GM19455 (cell line): ENCODE measurements around the gene DHRS1.
A peak's percentile ranks its signal among the peaks of the same experiment; 100 is the strongest.

Source experiments
- ATAC-seq: cut with Tn5 transposase; IDR thresholded peaks from one replicate; pipeline ENCODE4 v1.9.1; 2021; ENCODE audit not compliant: unreplicated experiment

Gene DHRS1

DNA sequence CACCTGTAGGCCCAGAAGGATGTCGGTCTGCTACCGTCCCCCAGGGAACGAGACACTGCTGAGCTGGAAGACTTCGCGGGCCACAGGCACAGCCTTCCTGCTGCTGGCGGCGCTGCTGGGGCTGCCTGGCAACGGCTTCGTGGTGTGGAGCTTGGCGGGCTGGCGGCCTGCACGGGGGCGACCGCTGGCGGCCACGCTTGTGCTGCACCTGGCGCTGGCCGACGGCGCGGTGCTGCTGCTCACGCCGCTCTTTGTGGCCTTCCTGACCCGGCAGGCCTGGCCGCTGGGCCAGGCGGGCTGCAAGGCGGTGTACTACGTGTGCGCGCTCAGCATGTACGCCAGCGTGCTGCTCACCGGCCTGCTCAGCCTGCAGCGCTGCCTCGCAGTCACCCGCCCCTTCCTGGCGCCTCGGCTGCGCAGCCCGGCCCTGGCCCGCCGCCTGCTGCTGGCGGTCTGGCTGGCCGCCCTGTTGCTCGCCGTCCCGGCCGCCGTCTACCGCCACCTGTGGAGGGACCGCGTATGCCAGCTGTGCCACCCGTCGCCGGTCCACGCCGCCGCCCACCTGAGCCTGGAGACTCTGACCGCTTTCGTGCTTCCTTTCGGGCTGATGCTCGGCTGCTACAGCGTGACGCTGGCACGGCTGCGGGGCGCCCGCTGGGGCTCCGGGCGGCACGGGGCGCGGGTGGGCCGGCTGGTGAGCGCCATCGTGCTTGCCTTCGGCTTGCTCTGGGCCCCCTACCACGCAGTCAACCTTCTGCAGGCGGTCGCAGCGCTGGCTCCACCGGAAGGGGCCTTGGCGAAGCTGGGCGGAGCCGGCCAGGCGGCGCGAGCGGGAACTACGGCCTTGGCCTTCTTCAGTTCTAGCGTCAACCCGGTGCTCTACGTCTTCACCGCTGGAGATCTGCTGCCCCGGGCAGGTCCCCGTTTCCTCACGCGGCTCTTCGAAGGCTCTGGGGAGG lies 11.3 kb upstream of the DHRS1 start, which contains the start of gene LTB4R:
TSS of gene LTB4R (plus strand) at position 857 of the 959 bp plus-strand sequence. CDS start 4,150 bp downstream, outside the sequence.
- ATAC-seq = peak; percentile 56

DNA sequence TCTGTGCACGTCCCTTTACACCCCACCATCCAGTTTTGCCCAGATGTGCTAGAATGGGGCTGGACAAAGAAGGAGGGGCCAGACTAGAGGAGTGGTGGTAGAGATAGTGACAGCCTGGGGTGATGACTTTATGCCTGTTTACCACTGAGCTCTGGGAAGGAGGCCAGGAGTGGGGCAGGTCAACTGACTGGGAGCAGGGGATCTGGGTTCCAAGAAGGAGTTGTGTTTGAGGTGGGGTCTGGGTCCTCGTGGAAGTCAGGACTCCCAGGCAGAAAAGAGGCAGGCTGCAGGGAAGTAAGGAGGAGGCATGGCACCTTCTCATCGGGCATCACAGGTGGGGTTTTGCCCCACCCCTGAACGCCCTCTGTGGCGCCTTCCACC lies 10.7 kb upstream of the DHRS1 start:
- ATAC-seq = no peak

GRCh38 chr14:24309538-24310264 lies 10.1 kb upstream of the DHRS1 start, which contains the start of gene LTB4R2:
TSS of gene LTB4R2 (plus strand) at chr14:24310140. CDS start at chr14:24310665, 525 bp downstream.
- ATAC-seq = no peak

DNA sequence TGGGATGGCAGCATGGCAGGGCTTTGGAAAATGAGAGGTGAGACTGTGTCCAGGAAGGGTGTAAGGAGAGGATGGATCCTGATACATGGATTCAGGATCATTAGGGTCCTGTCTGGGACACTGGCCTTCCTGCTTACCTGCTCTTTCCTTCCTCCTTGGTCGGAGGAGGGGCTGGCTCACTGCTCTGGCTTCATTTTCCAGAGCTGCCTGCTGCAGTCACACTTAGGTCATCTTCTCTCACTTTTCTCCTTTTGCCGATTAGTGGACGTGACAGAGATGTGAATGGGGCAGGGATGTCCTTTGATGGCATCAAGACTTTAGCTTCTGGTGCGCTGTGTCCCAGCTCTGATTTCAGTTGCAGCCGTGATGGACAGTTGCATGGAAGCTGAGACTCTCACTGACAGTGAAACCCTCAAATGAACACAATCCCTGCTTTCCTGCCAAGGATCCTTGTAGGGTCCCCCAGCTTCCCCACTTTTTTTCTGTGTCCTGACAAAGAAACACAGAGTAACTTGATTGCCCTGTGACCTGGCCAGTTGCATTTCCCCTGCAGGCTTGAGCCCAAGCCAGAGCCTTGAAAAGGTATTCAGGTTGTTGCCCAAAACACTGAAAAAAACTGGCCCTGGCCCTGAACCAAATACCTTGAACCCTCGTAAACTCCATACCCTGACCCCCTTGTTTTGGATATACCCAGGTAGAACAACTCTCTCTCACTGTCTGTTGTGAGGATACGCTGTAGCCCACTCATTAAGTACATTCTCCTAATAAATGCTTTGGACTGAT lies 9.0 kb upstream of the DHRS1 start:
- no peak for ATAC-seq

- ATAC-seq = no peak
These were observed 8.2 kb upstream of the DHRS1 start, which contains the start of gene CIDEB for GRCh38 chr14:24307575-24308341. TSS of gene CIDEB (minus strand) at chr14:24307977. CDS start at chr14:24307858, 119 bp downstream.

- no peak for ATAC-seq
These were observed 7.6 kb upstream of the DHRS1 start for GRCh38 chr14:24307156-24307574.

DNA sequence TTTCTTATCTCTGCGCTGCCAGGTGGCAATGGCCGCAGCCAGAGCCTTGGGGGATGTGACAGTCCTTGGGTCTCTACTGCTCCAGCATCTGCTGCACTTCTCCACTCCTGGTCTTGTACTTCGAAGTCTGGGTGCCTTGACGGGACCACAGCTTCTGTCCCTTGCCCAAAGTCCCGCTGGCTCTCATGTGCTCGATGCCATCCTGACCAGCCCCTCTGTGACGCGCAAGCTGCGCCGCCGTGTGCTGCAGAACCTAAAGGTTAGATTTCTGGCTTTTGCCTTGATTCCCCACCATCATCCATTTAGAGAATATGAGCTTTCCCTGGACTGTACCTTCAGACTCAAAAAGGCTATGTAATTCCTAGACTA lies 4.4 kb upstream of the DHRS1 start:
- ATAC-seq = no peak

GRCh38 chr14:24300326-24300980 lies 873 bp upstream of the DHRS1 start:
- ATAC-seq = no peak

GRCh38 chr14:24298892-24299254 lies 707 bp downstream of the DHRS1 start:
- ATAC-seq = no peak

DNA sequence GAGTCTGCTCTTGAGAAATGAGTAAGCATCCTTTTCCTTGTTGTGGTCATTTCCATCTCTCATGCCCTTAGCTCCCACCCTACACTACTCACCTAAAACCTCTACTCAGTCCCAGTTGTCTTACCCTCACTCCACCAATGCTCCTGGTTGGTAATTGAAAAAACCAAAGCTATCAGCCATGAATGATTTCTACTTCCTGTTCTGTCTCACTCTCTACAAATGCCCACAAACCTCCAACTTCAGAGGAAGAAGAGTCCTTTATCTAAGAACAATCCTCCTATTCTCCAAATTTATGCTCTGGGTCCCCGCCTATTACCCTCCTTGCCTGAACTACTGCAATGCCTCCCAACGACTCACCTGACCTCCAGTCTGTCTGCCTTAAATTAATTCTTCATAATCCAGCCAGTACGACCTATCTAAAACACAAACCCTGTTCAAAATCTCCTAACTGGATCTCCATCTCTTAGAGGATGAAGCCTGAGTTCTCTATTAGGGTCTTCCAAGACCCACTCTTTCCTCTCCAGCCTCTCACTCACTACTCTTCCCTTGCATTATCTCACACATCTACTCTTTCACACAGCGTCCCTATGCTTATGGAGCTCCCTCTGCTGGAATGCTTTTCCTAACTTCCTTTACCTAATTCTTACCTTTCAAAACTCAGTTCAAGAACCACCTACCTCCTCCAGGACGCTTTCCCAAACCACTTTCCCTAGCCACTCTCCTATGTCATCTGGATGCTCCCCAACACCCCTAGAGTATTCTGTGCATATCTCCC lies 2.2 kb downstream of the DHRS1 start:
- no peak for ATAC-seq

- ATAC-seq = no peak
These were observed 3.0 kb downstream of the DHRS1 start for GRCh38 chr14:24296341-24297157.

DNA sequence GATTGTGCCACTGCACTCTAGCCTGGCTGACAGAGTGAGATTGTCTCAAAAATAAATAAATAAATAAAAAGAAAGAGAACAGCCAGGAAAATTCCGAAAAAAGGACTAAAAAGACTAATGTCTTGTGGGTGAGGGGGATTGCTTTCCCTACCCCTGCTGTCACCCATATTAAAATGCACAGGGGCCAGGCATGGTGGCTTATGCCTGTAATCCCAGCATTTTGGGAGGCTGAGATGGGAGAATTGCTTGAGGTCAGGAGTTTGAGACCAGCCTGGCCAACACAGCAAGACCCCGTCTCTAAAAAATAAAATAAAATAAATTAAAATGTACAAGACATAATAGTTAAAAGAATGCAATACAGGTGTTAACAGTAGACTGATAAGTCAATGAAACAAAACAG lies 6.1 kb downstream of the DHRS1 start:
- no peak for ATAC-seq

DNA sequence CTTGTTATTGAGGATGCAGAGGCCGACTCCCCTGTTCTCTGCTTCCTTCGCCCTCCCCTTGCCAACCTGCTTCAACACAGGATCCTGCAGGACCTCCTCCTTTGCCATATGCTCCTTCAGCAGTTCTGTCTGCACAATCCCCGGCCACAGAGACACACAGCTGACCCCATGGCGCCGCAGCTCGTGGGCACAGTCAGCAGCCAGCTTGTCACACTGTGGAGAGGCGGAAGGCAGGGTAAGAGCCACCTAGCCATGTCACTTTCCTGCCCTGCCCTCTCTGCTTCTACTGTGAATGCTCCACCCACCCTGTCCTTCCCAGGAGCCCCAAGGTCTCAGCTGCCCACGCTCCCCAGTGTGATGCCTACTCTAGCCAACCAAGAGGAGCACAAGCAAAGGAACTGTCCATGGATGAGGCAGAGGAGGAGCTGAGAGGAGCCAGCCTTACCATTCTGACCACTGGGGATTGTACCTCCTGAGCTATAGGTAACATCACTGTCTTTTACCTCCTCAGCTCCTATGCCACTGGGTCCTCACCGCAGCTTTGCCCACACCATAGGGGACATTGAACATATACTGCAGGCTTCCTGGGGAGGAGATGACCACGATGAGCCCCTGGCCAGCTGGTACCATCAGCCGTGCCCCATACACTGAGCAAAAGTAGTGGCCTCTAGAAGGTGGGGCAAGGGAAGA lies 7.3 kb downstream of the DHRS1 start:
- ATAC-seq = no peak

GRCh38 chr14:24291446-24292117 lies 8.0 kb downstream of the DHRS1 start:
- no peak for ATAC-seq

DNA sequence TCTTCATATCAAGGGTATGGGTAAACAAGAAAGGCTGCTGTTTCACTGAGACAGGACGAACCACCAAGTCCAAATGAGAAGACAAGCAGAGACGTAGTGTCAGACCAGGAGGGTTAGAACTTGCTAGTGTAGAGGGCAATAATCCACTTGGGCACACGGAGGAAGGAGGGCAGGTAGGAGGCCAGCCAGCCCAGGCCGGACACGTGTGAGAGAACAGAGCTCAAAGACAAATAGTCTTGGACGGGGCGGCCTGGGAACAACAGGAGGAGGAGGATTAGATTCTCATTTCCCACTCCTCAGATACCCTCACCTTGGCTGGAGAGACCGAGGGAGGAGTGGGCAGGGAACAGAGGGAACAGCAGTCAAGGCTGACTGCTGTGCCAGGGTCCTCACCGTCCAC lies 8.8 kb downstream of the DHRS1 start:
- ATAC-seq = no peak

DNA sequence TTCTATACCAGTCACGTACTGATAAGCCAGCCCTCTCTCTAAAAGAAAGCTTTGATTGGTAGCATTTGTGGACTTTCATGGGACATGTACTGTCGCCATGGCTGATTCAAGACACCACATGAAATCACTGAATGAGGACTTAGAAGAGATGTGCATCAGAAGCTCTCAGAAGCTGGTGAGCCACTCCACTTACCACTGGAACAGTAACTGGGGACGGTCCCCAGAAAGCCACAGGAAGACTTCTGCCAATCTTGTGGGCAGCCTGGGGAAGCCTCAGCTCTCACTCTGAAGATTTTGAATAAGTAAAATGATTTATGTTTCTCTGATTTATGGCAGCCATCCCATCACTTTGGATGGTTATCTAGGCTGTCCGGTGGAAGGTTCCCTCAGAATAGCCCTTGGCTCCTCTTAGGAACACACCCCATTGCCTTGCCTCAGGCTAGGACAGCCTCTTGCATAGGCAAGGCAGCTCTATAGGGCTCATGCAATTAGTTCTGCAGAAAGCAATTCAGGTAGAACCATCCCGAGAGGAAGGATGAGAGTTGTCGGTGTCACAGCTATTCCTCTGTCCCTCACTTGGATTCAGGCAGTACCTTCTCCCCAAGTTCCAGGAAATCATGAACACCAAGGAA lies 9.8 kb downstream of the DHRS1 start:
- ATAC-seq = no peak

- ATAC-seq = no peak
These were observed 12.6 kb downstream of the DHRS1 start for GRCh38 chr14:24286996-24287395.
